ENCODE results near the gene RGS3. TPM values are rescaled to one million over a fixed set of nuclear protein-coding genes. Genes with fewer than 3 reads are reported as not detected.

The RGS3 gene
- total RNA-seq, 1 donor, result 48.9 TPM

- peak; percentile 91 for DNase-seq (ENCODE audit: low read depth)
- no peak overlapping the region for H3K4me3 ChIP-seq (ENCODE audit: low read depth, low read length)
- no peak for TF ChIP-seq CTCF (IDR thresholded peaks at IDR 0.05; ENCODE audit: insufficient read depth, low read length)
These were observed 95.3 kb downstream of the RGS3 start for GRCh38 chr9:113558632-113559502.

- no peak for TF ChIP-seq CTCF (IDR thresholded peaks at IDR 0.05; ENCODE audit: insufficient read depth, low read length)
- no peak for DNase-seq (ENCODE audit: low read depth)
These were observed 96.6 kb downstream of the RGS3 start for GRCh38 chr9:113559834-113560800.

GRCh38 chr9:113562653-113563381 lies 99.3 kb downstream of the RGS3 start:
- no peak for DNase-seq (ENCODE audit: low read depth)
- H3K4me3 ChIP-seq (ENCODE audit: low read depth, low read length), result no peak overlapping the region
- no peak for TF ChIP-seq CTCF (IDR thresholded peaks at IDR 0.05; ENCODE audit: insufficient read depth, low read length)

More at GRCh38 chr9:113559834-113560800, 96.6 kb downstream of the RGS3 start:
- H3K4me3 ChIP-seq (ENCODE audit: low read depth, low read length), result no peak overlapping the region

GRCh38 chr9:113563826-113564497 lies 100.4 kb downstream of the RGS3 start:
- no peak for DNase-seq (ENCODE audit: low read depth)
- H3K4me3 ChIP-seq (ENCODE audit: low read depth, low read length), result no peak overlapping the region
- no peak for TF ChIP-seq CTCF (IDR thresholded peaks at IDR 0.05; ENCODE audit: insufficient read depth, low read length)

- H3K4me3 ChIP-seq (ENCODE audit: low read depth, low read length), result peak overlapping the region; percentile 74
- DNase-seq (ENCODE audit: low read depth), result peak; percentile 54
- no peak for TF ChIP-seq CTCF (IDR thresholded peaks at IDR 0.05; ENCODE audit: insufficient read depth, low read length)
These were observed 101.1 kb downstream of the RGS3 start for GRCh38 chr9:113564498-113565237.

Measured in fibroblast of the aortic adventitia (primary cell).